H1 (cell line): ENCODE data around the gene DYRK2. TPM values are rescaled to one million over a fixed set of nuclear protein-coding genes. Genes with fewer than 3 reads are reported as not detected.

Experiments
- BCL11A ChIP-seq, 2 experiments: IDR thresholded peaks; one replicate each; pipeline ENCODE4 v1.6.1; 2011; ENCODE audit warnings: low read depth in 2 of 2, low read length in 2 of 2, mild to moderate bottlenecking in 2 of 2
- GABPA ChIP-seq: IDR thresholded peaks from 2 replicates; pipeline ENCODE4 v1.6.1; 2011; ENCODE audit warnings: mild to moderate bottlenecking, low read length, moderate library complexity, borderline replicate concordance; ENCODE audit not compliant: insufficient read depth
- JUN ChIP-seq: IDR thresholded peaks from 2 replicates; pipeline ENCODE4 v1.6.1; 2011; ENCODE audit warnings: low read depth, mild to moderate bottlenecking, improper control_type of control experiment, low read length
- KDM4A ChIP-seq: IDR thresholded peaks from one replicate; pipeline ENCODE4 v1.7.1; 2012; ENCODE audit warnings: low read depth, mild to moderate bottlenecking, moderate library complexity, low read length, inconsistent platforms; ENCODE audit not compliant: severe bottlenecking
- MAFK ChIP-seq: IDR thresholded peaks from 2 replicates; pipeline ENCODE4 v1.6.1; 2012; ENCODE audit warnings: low read depth, mild to moderate bottlenecking, improper control_type of control experiment, low read length
- RFX5 ChIP-seq: IDR thresholded peaks from 2 replicates; pipeline ENCODE4 v1.6.1; 2011; ENCODE audit warnings: low read depth, low read length, improper control_type of control experiment, borderline replicate concordance
- USF2 ChIP-seq: IDR thresholded peaks from 2 replicates; pipeline ENCODE4 v1.6.1; 2011; ENCODE audit warnings: low read length, improper control_type of control experiment
- polyA plus RNA-seq, 7 experiments: library from polyadenylated mRNA; depleted of rRNA in 3 of 7; stranded (reverse) in 5 of 7; unstranded in 2 of 7; fragments of >200 nt in 5 of 7; fragments of 200-250 nt in 2 of 7; gene quantifications; 1 replicate in 5 of 7; 2 replicates in 1 of 7; 4 replicates in 1 of 7; pipeline versions ENCODE4 v1.2.1 to v1.2.3, GENCODE V29; 2011 to 2013; ENCODE audit warnings: missing spikeins in 2 of 7, mixed read lengths in 2 of 7
- total RNA-seq: library from RNA; stranded (reverse); fragmentation: NEBNext Ultra II Directional; extraction: Animal tissue kit (Norgen Biotek cat#: 25700); gene quantifications from 2 replicates; pipeline ENCODE4 v1.2.1, GENCODE V29; 2021
- TF ChIP-seq, protein P1 (sequence below): IDR thresholded peaks from 2 replicates; pipeline ENCODE4 v1.6.1; 2012; ENCODE audit warnings: inconsistent platforms

DYRK2 gene
- total and polyA plus RNA-seq, 2 of the 8 experiments (the other 6 are each of a cell fraction or from before 2014, with no cell fraction given), result 11.2 to 31.6 TPM

GRCh38 chr12:67669217-67669933, 20.8 kb downstream of the DYRK2 start (continued):
- TF ChIP-seq RFX5 (no peak), BCL11A (IDR thresholded peaks at IDR 0.05; ENCODE audit: low read depth in 2 of 2, low read length in 2 of 2) (no peak), USF2 (no peak), GABPA (no peak), MAFK (no peak), KDM4A (no peak), JUN (no peak)
- TF ChIP-seq, protein P1, sequence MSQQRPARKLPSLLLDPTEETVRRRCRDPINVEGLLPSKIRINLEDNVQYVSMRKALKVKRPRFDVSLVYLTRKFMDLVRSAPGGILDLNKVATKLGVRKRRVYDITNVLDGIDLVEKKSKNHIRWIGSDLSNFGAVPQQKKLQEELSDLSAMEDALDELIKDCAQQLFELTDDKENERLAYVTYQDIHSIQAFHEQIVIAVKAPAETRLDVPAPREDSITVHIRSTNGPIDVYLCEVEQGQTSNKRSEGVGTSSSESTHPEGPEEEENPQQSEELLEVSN, result no peak
